C4-2B (cell line): Measurements from ENCODE around the gene IL1RAPL2.

Experiments used
- ZFX ChIP-seq: fragments of 450-650 bp; IDR thresholded peaks from 2 replicates; pipeline ENCODE4 v1.6.1; 2017
- TF ChIP-seq, protein P1 (sequence below): fragments of 450-650 bp; conservative IDR thresholded peaks from 2 replicates; pipeline ENCODE4 v1.5.1; 2017; ENCODE audit warnings: mild to moderate bottlenecking

DNA sequence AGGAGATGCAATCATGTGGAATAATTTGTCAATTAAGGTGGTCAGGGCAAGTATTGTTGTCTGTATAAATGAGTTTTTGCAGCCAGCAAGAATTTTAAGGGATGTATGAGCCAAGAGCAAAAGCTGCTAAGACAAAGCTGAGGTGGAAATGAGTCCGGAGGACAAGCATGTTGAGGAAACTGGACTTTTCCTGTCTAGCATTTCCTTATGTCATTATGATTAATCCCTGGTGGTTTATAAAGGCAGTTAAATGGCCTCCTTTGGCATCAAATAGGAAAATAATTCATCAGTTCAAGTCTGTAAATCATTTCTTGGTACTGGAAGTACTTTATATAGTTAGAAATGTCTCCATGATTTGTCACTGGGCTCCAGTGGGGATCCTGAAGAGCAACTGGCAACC, 716.1 kb downstream of the IL1RAPL2 start:
- TF ChIP-seq, protein P1, sequence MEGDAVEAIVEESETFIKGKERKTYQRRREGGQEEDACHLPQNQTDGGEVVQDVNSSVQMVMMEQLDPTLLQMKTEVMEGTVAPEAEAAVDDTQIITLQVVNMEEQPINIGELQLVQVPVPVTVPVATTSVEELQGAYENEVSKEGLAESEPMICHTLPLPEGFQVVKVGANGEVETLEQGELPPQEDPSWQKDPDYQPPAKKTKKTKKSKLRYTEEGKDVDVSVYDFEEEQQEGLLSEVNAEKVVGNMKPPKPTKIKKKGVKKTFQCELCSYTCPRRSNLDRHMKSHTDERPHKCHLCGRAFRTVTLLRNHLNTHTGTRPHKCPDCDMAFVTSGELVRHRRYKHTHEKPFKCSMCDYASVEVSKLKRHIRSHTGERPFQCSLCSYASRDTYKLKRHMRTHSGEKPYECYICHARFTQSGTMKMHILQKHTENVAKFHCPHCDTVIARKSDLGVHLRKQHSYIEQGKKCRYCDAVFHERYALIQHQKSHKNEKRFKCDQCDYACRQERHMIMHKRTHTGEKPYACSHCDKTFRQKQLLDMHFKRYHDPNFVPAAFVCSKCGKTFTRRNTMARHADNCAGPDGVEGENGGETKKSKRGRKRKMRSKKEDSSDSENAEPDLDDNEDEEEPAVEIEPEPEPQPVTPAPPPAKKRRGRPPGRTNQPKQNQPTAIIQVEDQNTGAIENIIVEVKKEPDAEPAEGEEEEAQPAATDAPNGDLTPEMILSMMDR: no peak
- TF ChIP-seq ZFX: no peak
